GM18858 (cell line): ENCODE data around the gene PAQR7.
"Not testable (repeated sequence)": the region's sequence is repeated elsewhere in the genome, so short reads cannot be mapped to it uniquely, and the experiment has no call there.

ENCODE experiments used
- ATAC-seq: cut with Tn5 transposase; IDR thresholded peaks from one replicate; pipeline ENCODE4 v1.9.1; 2021; ENCODE audit not compliant: unreplicated experiment

The PAQR7 gene

DNA sequence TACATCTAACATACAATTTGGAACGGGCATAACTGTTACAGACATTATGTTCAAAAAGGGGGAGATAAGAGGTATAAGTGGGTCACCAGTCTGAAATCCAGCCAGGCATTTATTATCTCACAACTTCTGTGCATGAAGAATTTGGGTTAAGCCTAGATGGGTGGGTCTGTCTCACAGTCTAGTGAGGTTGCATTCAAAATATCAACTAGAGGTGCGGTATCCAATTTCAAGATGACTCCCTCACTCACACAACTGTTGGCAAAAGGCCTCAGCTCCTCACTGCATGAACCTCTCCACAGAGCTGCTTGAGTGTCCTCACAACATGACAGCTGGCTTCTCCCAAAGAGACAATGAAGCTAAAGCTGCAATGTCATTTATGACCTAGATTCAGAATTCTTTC is 21.0 kb downstream of the PAQR7 start:
- ATAC-seq: no peak

DNA sequence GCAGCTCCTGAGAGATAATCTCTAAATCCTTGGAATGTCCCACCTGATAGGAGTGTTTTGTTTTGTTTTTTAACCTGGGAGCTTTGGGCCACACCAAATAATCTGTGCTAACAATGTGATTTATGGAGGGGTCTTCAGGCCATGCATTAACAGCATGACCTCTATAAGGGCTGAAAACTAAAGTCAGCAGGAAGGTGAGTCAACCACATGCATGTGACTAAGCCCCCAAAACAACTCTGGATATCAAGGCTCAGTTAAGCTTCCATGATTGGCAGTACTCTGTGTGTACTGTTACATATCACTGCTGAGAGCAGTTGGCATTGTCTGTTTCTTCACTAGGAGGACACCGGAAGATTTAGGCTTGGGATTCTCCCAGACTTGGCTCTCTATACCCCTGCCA is 27.0 kb downstream of the PAQR7 start:
- ATAC-seq: no peak

DNA sequence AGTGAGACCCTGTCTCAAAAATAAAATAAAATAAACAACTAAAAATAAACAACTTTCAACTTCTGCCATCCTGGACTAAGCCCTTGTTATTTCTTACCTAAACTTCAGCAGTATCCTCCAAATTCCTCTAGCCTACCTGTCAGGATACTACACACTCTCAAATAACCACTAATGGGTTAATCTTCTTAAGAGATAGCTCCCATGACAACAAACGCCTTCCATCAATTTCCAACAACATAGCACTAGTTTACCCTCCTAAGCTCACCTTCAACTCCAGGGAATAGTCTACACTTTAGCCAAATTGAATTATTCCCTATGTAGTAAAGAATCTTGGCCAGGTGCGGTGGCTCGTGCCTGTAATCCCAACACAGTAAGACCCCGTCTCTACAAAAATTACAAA is 27.6 kb downstream of the PAQR7 start:
- no peak for ATAC-seq

DNA sequence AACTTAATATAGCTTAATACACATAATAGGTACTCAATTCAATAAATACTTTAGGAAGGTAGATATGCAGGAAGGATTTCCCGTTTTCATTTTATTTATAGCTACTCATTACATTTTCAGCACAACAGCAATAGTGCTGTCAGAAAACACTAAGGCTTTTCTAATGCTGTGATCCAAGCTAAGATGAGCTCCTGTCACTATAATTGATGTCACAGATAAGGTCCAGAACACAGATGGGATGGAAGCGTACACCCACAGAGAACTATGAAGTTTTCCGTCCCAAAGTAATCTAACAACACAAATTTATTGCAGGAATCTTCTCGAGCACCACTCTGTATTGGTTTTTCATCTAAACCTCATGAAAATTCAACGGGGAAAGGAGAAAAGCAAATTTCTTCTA is 29.8 kb downstream of the PAQR7 start:
- no peak for ATAC-seq

DNA sequence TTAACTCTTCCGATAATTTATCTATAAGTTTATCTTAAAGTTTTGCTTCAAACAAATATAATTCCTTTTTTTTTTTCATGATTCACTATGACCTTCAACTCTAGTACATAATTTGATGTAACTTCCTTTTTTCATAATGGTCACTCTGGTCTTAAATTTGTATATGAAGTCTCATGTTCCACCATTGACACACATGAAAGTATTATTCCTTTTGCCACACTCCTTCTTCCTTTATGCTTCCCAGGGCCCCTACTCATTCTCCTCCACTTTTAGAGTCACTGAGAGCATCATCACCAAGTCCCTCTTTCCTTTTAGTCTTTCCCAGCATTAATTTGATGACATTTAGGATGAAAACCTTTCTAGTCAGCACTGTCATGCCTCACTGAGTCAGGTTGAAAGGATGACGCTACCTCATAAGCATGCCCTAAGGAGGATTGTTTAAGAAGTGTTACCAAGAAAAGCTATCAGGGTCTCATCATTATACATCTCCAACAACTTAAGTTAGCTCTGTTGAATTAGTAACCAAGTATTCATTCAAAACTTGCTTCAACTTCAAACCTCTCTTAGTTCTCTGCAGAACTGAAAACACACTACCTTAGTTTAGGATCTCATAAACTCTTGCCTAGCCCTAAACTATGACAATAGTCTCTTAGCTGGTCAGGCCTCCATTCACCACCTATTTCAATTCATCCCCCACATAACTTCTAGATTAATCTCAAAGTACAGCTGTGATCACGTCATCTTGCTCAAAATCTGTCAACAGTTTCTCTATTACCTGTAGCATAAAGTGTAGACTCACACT is 30.8 kb downstream of the PAQR7 start:
- ATAC-seq: no peak

DNA sequence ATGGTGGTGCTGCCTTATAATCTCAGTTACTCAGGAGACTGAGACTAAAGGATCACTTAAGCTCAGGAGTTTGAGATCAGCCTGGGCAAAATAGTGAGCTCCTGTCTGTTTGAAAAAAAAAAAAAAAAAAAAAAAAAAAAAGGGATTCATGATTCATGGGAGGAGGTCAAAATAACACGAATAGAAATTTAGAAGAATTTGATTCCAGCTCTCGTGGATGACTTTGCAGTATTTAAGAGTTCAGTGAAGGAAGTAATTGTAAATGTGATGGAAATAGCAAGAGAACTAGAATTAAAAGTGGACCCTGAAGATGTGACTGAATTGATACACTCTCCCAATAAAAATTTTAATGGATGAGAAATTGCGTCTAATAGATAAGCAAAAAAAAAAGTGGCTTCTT is 32.0 kb downstream of the PAQR7 start:
- no peak for ATAC-seq

DNA sequence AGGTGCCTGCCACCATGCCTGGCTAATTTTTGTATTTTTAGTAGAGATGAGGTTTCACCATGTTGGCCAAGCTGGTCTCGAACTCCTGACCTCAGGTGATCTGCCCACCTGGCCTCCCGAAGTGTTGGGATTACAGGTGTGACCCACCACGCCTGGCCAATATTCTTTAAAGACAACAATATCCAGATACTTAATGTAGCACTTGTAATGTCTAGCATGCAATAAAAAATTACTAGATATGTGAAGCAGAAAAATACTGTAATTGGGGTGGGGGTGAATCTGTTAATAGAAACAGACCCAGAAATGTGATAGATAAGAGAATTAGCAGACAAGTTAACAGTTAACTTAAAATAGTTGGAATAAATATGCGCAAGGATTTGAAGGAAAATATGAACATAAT is 35.7 kb downstream of the PAQR7 start:
- not testable (repeated sequence) for ATAC-seq

DNA sequence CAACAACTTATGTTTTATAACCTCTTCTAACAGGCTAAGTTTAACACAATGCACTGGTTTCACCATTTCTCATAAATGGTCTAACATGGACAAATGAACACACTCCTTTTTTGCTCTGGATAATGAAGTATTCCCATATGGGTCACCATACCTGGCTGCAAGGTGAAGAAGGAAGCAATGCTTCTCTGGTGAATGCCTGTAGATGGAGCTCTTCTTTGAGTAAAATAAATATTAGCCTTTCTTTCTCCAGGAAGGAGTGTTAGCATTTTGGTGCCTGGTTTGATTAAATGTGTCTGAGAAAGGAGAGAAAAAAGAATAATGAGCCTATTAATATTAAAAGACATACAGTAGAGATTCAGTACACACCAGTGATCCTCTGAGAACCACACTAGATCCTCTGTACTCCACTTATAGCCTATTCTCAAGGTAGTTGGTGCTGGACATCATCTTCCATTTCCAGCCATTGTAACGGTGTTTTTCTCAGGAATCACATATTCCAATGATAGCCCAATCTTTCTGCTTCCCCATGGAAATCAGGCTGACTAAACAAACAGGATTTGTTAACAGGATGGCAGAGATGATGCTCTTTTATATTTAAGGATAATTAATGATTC is 38.1 kb downstream of the PAQR7 start:
- ATAC-seq: no peak

DNA sequence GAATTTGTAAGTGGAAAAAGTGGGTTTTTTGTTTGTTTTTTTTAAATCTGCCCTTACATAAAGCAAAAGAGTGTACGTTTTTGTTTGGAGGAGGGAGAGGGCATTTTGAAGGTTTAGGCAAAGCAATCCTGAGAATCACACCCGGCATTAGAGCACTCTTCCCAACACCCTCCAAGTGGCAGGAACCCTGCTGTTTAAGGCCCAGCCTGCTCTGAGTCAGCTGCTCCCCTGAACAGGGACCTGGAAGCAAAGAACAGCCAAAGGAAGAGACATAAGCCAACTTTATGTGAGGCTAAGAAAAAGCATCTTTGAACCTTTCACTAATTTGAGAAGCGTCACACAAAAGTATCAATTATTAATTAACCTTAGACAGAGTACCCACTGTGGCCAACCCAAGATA is 38.8 kb downstream of the PAQR7 start:
- no peak for ATAC-seq

DNA sequence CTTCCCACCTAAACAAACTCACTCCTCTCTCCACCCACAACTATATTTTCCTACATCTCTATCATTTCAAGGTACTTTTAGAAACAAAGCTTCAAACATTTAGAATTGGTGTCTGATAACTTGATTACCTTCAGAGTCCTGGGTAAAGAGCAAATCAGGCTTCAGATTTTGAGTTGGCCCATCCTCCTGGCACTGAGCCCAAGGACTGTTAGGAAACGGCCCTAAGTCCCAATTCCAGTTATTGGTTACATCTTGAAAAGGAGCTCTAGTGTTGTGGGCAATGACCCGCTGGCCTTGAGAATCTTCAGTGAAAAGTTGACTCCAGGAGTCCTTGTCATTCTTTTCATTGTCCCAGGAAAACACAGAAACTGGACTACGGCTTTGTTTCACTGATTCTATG is 40.6 kb downstream of the PAQR7 start:
- ATAC-seq: no peak

DNA sequence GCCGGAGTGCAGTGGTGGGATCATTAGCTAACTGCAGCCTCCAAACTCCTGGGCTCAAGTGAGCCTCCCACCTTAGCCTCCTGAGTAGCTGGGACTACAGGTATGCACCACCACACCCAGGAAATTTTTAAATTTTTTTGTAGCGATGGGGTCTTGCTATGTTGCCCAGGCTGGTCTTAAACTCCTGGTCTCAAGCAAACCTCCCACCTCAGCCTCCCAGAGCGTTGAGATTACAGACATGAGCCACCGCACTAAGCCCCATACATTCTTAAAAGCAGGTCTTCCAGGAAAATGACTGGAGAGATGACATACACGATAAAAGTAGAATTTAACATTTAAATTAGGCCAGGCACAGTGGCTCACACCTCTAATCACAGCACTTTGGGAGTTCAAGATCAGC is 42.4 kb downstream of the PAQR7 start:
- ATAC-seq: no peak

DNA sequence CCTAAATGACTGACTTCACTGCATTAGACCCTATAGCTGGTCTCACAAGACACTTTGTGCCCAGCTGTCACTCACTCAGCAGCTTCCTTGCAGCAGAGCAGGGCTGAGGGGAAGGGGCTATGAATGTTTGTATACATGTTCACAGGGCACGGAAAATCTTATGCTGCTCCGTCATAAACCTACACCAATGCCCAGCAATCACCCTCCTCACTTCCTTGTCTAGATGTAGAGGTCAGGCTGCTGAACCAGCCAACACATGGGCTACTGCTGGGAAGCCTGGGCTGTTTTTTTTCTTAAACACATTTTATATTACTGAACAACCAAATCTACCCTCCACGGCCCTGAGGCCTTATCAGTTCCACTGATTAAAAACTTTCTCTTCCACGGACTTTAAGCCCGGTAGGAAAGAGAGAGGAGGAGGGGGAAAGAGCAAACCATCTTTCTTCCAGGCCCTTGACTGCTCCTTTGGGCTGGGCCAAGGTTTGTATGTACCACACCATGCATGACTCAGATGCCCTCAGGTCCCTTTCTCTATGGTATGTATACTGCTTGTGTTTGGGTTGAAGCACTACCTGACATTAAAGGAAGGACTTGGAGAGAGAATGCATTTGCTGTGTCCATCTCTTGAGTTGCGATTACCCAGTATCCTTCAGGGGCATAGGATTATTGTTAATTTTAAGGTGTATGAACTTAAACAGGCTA is 43.0 kb downstream of the PAQR7 start:
- no peak for ATAC-seq

DNA sequence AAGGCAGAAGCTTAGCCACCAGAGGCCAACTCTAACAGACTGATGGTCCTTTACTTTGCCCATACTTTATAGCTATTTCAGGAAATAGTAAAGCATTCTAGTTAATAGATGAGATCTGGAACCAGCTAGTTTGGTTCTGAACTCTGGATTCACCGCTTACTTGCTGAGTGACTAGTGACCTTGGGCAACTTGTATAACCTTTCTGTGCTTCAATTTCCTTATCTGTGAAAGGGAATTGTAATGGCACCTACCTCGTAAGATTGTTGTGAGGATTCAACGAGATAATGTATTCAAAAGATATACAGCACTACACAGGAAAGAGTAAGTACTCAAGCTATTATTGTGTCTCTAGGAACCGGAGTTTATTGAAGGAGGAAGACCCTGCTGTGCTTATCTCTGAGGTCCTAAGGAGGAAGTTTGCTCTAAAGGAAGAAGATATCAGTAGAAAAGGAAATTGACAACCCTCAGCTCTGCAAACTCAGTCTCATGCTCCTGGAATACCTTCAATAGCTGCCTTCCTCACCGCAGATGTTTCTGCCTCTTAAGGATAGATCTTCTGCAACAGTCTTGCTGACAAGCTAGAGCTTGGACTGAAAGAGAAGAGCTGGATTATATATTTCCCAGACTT is 43.8 kb downstream of the PAQR7 start:
- no peak for ATAC-seq

DNA sequence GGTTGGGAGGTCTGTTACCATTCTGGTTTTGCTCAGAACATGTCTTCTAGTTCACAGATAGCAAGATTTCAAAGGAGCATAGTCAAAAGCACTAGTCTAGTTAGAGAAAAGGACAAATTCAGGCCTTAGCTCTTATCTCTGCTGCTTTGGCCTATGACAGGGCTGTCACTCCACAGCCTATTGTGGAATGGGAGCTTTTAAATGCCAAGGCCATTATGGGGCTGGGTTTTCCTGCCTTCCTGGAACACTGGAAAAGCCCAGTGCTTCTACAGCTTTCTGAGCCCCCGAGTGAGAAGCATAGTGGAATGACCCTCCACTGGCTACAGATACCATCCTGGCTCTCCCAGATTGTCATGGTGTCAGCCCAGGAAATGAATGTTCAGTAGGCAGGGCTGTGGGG is 46.5 kb downstream of the PAQR7 start:
- no peak for ATAC-seq

DNA sequence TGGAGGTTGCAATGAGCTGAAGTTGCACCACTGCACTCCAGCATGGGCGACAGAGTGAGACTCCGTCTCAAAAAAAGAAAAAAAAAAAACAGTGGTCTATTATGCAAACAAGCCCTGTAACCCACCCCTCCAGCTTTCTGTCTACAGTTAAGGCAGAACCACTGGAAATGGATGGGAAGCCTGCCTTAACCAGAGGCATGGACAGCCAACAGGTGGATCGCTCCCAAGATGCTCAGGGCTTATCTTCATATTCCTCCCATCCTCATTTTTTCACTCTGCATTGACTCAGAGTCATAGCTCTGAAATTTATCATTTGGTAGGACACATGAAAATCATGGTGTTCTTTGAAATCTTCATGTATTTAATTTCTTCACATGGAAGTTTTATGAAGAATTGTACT is 47.0 kb downstream of the PAQR7 start:
- no peak for ATAC-seq

DNA sequence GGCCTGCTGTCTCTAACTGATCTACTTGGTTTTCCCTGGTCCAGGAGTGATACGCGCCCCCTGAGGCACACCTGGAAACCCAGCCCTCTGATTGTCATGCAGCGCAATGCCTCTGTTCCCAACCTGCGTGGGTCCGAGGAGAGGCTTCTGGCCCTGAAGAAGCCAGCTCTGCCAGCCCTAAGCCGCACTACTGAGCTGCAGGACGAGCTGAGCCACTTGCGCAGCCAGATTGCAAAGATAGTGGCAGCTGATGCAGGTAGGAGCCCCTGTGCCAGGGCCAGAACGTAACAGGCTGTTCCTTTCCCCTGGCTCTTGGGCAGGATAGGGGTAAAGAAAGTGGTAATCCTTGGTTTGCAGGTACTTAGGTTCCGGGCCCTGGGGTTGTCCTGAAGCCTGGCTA is 48.9 kb downstream of the PAQR7 start:
- ATAC-seq: no peak

DNA sequence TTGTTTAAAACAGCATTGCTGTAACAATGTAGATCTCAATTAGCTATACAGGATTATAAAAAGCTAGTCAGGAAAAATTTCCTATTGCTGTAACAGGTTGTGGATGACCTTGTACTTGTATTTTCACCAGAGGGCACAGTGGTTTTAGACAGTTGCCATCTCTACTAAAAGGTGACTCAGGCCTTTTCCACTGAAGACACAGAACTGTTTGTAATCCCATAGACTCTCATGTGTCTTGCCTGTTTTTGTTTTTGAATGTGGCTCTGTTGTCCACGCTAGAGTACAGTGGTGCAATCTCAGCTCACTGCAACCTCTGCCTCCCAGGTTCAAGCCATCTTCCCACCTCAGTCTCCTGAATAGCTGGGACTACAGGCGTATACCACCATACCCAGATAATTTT is 49.9 kb downstream of the PAQR7 start:
- ATAC-seq: no peak

DNA sequence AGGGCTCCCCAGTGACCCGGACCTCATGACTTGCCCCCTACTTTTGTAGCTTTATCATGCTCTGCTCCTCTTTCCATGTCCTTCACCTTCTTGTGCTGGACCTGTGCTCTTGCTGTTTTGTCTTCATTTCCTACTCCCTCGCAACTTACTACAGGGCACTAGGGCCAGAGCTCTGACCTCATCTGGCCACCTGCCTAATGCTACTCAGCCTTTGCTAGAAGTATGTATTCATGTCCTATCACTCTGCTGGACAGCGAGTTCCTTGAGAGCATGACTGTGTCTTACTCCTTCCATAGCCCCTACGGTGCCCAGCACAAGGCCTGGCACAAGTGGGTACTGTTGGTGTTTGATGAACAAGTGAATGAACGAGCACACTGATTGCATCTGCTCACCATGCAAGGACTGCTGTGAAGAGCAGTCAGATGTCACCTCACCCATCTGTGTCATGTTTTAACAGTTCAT is 53.8 kb downstream of the PAQR7 start:
- no peak for ATAC-seq

DNA sequence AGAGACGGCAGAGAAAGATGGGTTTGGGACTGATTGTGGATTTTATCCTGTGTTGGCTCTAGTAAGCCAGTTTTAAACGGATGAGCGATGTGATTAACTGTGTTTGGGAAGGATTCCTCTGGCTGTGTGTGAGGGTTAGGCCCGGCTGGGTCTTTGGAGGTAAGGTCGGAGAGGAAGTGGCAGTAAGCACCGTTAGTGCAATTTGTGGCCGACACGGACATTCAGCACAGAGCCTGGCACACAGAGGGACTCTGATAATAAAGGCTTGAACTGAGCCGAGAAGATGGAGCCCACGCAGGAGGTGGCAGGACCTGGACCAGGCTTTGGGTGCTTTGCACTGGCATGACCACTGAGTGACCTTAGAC is 54.4 kb downstream of the PAQR7 start:
- ATAC-seq: no peak

DNA sequence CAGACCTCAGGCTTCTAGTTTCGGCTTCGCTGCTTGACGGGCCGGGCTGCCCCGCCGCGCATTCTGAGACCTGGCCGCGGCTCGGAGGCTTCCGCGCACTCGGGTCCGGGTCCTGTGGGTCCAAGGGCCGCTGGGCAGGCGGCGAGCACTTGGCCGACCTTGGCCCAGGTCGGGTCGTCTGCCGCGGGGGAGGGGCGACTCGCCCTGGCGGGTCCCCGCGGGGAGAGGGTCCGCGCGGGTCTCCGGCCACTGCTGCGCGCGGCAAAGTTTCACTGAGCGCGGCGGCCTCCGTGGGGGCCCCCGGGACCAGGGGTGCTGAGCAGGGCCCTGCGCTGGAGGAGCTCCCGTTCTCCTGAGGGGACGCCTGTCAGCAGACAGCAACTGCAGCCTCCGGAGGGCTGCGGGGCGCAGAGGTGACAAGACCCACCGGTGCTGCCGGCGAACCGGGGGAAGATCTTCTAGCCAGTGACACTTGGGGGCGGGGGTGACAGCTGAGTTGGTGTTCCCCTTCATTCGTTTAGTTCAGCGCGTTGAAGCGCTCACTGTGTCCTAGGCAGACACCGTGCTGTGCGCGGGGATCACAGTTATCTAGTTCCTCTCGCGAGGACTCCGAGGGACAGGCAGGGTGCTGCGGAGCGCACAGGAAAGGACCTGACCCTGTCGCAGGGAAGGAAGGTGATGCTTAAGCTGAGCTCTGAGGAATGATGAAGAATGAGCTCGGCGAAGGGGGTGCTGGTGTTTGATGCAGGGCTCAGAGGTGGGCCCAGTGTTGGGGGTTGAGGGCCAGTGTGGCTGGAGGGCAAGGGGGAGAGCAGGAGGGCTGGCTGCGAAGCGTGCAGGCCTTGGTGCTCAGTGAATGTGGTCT is 55.0 kb downstream of the PAQR7 start:
- ATAC-seq: no peak
